Keratinocyte (primary cell): Measurements from ENCODE around the gene HOXA6. TPM values are rescaled to one million over a fixed set of nuclear protein-coding genes. Genes with fewer than 3 reads are reported as not detected.

Source experiments
- DNase-seq: peaks from one replicate; pipeline ENCODE4 v3.0.0-alpha.2; 2011; ENCODE audit warnings: low read depth, missing footprints, low spot score
- FAIRE-seq: peaks from 2 replicates; lab custom pipeline; 2011; peaks lifted over from hg19 to GRCh38; lab: Jason Lieb, UNC
- H2AFZ ChIP-seq: 2 replicates; pipeline ENCODE4 v1.6.0; 2012; ENCODE audit warnings: low read length, control low read depth, inconsistent platforms; ENCODE audit not compliant: control insufficient read depth
- H3K27ac ChIP-seq: 2 replicates; pipeline ENCODE4 v1.5.1; 2011; ENCODE audit warnings: low read length; ENCODE audit not compliant: control insufficient read depth, insufficient read depth
- H3K27me3 ChIP-seq: 3 replicates; pipeline ENCODE4 v1.6.0; 2011; ENCODE audit warnings: low read length; ENCODE audit not compliant: control insufficient read depth, insufficient read depth; ENCODE audit errors: extremely low read depth
- H3K36me3 ChIP-seq, 2 experiments: 2 replicates in 1 of 2; 3 replicates in 1 of 2; pipeline ENCODE4 v1.5.1; 2011; ENCODE audit warnings: low read length in 2 of 2, mild to moderate bottlenecking in 1 of 2; ENCODE audit not compliant: control insufficient read depth in 2 of 2, insufficient read depth in 2 of 2; ENCODE audit errors: extremely low read depth in 1 of 2
- H3K4me1 ChIP-seq: 3 replicates; pipeline ENCODE4 v1.5.1; 2011; ENCODE audit warnings: low read length; ENCODE audit not compliant: control insufficient read depth, insufficient read depth; ENCODE audit errors: extremely low read depth
- H3K4me2 ChIP-seq: 3 replicates; pipeline ENCODE4 v1.6.0; 2011; ENCODE audit warnings: low read depth, low read length; ENCODE audit not compliant: control insufficient read depth, insufficient read depth; ENCODE audit errors: extremely low read depth
- H3K4me3 ChIP-seq, 3 experiments: fragments of 200-600 bp in 1 of 3; sonication (generic) in 1 of 3; 2 replicates in 2 of 3; 3 replicates in 1 of 3; pipeline ENCODE4 v1.5.1; 2011 to 2016; ENCODE audit warnings: low read length in 3 of 3, mild to moderate bottlenecking in 3 of 3, control low read depth in 2 of 3, inconsistent platforms in 1 of 3, low read depth in 1 of 3, mixed read lengths in 1 of 3, mixed run types in 1 of 3, moderate library complexity in 1 of 3; ENCODE audit not compliant: control insufficient read depth in 2 of 3, insufficient read depth in 2 of 3; ENCODE audit errors: extremely low read depth in 1 of 3
- H3K79me2 ChIP-seq: 2 replicates; pipeline ENCODE4 v1.6.0; 2012; ENCODE audit warnings: low read length; ENCODE audit not compliant: control insufficient read depth, insufficient read depth
- H3K9ac ChIP-seq: 3 replicates; pipeline ENCODE4 v1.6.0; 2011; ENCODE audit warnings: low read length; ENCODE audit not compliant: control insufficient read depth, insufficient read depth; ENCODE audit errors: extremely low read depth
- H3K9me1 ChIP-seq: 3 replicates; pipeline ENCODE4 v1.6.0; 2011; ENCODE audit warnings: low read length; ENCODE audit not compliant: control insufficient read depth, insufficient read depth; ENCODE audit errors: extremely low read depth
- H3K9me3 ChIP-seq: 2 replicates; pipeline ENCODE4 v1.5.1; 2012; ENCODE audit warnings: low read depth, low read length; ENCODE audit not compliant: control insufficient read depth
- H4K20me1 ChIP-seq: 3 replicates; pipeline ENCODE4 v1.6.0; 2011; ENCODE audit warnings: low read length; ENCODE audit not compliant: control insufficient read depth, insufficient read depth; ENCODE audit errors: extremely low read depth
- CTCF ChIP-seq, 3 experiments: IDR thresholded peaks in 1 of 3; conservative IDR thresholded peaks in 1 of 3; optimal IDR thresholded peaks in 1 of 3; 2 replicates in 2 of 3; 3 replicates in 1 of 3; pipeline versions ENCODE3 to v1.5.1; 2011; ENCODE audit warnings: low read length in 3 of 3, mild to moderate bottlenecking in 3 of 3, moderate library complexity in 2 of 3, control low read depth in 1 of 3, inconsistent platforms in 1 of 3; ENCODE audit not compliant: insufficient read depth in 2 of 3; ENCODE audit errors: extremely low read depth in 1 of 3
- EZH2 ChIP-seq: IDR thresholded peaks from one replicate; pipeline ENCODE4 v1.6.1; 2012; ENCODE audit warnings: inconsistent platforms, mild to moderate bottlenecking, low read length, moderate library complexity
- dilution Hi-C: fragments of 300-500 bp; cut with MboI; formaldehyde crosslinking; loops from one replicate; pipeline ENCODE4 v1.7.0; 2020; ENCODE audit warnings: low sequenced_read_pairs; ENCODE audit not compliant: extremely low pct_ligation_motif_present
- polyA plus RNA-seq, 5 experiments: library from polyadenylated mRNA; depleted of rRNA in 3 of 5; stranded (reverse) in 3 of 5; stranded (forward) in 1 of 5; unstranded in 1 of 5; fragments of >200 nt; gene quantifications; 1 replicate in 1 of 5; 2 replicates in 3 of 5; 3 replicates in 1 of 5; pipeline versions ENCODE4 v1.2.1 to v1.2.3, GENCODE V29; 2011 to 2012; ENCODE audit warnings: missing spikeins in 2 of 5, low read depth in 1 of 5, low replicate concordance in 1 of 5

Gene HOXA6
- polyA plus RNA-seq, 1 donor (not counting 4 experiments of a cell fraction or from before 2014, with no cell fraction given) = 0.54 TPM

GRCh38 chr7:27176524-27176845 is 28.9 kb upstream of the HOXA6 start:
- Histone ChIP-seq H3K27me3 (peaks cover 6% of the 10 kb centered on the region), H3K79me2 (peaks cover 17% of the 10 kb centered on the region), H3K27ac (no peak overlapping the region), H3K9me3 (no peaks in the 10 kb centered on the region), H3K36me3 (peaks cover 0 to 4% of the 10 kb centered on the region in 2 experiments), H3K9me1 (no peaks in the 10 kb centered on the region), H3K4me2 (no peak overlapping the region), H3K4me3 (no peak overlapping the region), H3K9ac (no peak overlapping the region), H3K4me1 (peaks cover 18% of the 10 kb centered on the region), H4K20me1 (no peaks in the 10 kb centered on the region), H2AFZ (no peak overlapping the region)
- no peak for TF ChIP-seq CTCF (optimal IDR thresholded peaks at IDR 0.05 in 1 of 3, IDR thresholded peaks at IDR 0.05 in 1 of 3, conservative IDR thresholded peaks at IDR 0.05 in 1 of 3; ENCODE audit: extremely low read depth in 1 of 3, insufficient read depth in 2 of 3, low read length in 3 of 3)
- no peak for TF ChIP-seq EZH2
- dilution Hi-C loops = no loop called here
- no peak for FAIRE-seq
- DNase-seq = no peak

- peaks cover 24% of the 10 kb centered on the region for H3K4me1 ChIP-seq
- H3K9ac ChIP-seq = no peak overlapping the region
- H3K9me1 ChIP-seq = no peaks in the 10 kb centered on the region
- no peaks in the 10 kb centered on the region for H4K20me1 ChIP-seq
- DNase-seq (no peak), FAIRE-seq (no peak)
- H2AFZ ChIP-seq = no peak overlapping the region
- no peak overlapping the region for H3K4me2 ChIP-seq
- H3K9me3 ChIP-seq = no peaks in the 10 kb centered on the region
- TF ChIP-seq CTCF (optimal IDR thresholded peaks at IDR 0.05 in 1 of 3, IDR thresholded peaks at IDR 0.05 in 1 of 3, conservative IDR thresholded peaks at IDR 0.05 in 1 of 3; ENCODE audit: extremely low read depth in 1 of 3, insufficient read depth in 2 of 3, low read length in 3 of 3) (no peak), EZH2 (no peak)
- H3K79me2 ChIP-seq = peaks cover 23% of the 10 kb centered on the region
- no peak overlapping the region for H3K4me3 ChIP-seq
- dilution Hi-C loops = no loop called here
- H3K36me3 ChIP-seq = peaks cover 0 to 4% of the 10 kb centered on the region in 2 experiments
- peaks cover 6% of the 10 kb centered on the region for H3K27me3 ChIP-seq
- H3K27ac ChIP-seq = no peak overlapping the region
These were observed 28.3 kb upstream of the HOXA6 start for GRCh38 chr7:27175626-27176523.
